WTC11 (cell line): ENCODE data around the gene CNTNAP2.

ENCODE experiments used
- MYBL2 ChIP-seq: sonication (generic); formaldehyde crosslinking; IDR thresholded peaks from 2 replicates; pipeline ENCODE4 v1.8.1; 2023; ENCODE audit warnings: mild to moderate bottlenecking, moderate library complexity, missing genetic modification reagents
- NR3C1 ChIP-seq: sonication (generic); formaldehyde crosslinking; conservative IDR thresholded peaks from 2 replicates; pipeline ENCODE4 v1.8.1; 2023; ENCODE audit warnings: low read depth, mild to moderate bottlenecking, missing genetic modification reagents
- SP1 ChIP-seq: sonication (generic); formaldehyde crosslinking; conservative IDR thresholded peaks from 2 replicates; pipeline ENCODE4 v1.8.1; 2022; ENCODE audit warnings: missing genetic modification reagents
- ZNF232 ChIP-seq: sonication (generic); formaldehyde crosslinking; IDR thresholded peaks from 2 replicates; pipeline ENCODE4 v1.8.0; 2022; ENCODE audit warnings: mild to moderate bottlenecking, missing genetic modification reagents
- TF ChIP-seq, protein P1 (sequence below): fragments of 200-600 bp; IDR thresholded peaks from 2 replicates; pipeline ENCODE4 v1.8.0; 2022; ENCODE audit warnings: antibody characterized with exemption
- TF ChIP-seq, protein P2 (sequence below): sonication (generic); formaldehyde crosslinking; IDR thresholded peaks from 2 replicates; pipeline ENCODE4 v1.8.1; 2023; ENCODE audit warnings: mild to moderate bottlenecking, missing genetic modification reagents, borderline replicate concordance
- TF ChIP-seq, protein P3 (sequence below): sonication (generic); formaldehyde crosslinking; IDR thresholded peaks from 2 replicates; pipeline ENCODE4 v1.8.0; 2022; ENCODE audit warnings: mild to moderate bottlenecking, missing genetic modification reagents
- TF ChIP-seq, protein P4 (sequence below): fragments of 250-450 bp; sonication (Bioruptor Pico); IDR thresholded peaks from 2 replicates; pipeline ENCODE4 v1.9.0; 2021; ENCODE audit warnings: mild to moderate bottlenecking
- TF ChIP-seq, protein P5 (sequence below): sonication (generic); formaldehyde crosslinking; IDR thresholded peaks from 2 replicates; pipeline ENCODE4 v1.8.1; 2022; ENCODE audit warnings: low read depth, mild to moderate bottlenecking, moderate library complexity, missing genetic modification reagents, borderline replicate concordance

DNA sequence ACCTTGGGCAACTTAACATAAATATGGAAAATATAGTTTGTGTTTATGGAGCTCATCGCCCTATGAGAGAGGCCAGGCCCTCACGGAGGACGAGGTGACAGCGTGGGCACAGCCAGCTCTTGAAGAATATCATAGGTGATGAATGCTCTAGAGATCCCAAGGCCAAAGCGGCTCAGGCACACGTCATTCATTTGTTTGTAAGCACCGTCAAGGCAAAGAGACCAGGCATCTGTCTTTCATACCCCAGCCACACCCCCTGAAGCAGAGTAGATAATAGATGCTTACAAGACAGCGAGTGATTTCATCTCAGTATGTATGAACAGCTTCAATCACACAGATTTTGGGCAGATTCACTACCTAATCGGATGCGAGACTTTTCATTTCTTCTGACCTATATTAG is 2231.9 kb downstream of the CNTNAP2 start:
- TF ChIP-seq, protein P1, sequence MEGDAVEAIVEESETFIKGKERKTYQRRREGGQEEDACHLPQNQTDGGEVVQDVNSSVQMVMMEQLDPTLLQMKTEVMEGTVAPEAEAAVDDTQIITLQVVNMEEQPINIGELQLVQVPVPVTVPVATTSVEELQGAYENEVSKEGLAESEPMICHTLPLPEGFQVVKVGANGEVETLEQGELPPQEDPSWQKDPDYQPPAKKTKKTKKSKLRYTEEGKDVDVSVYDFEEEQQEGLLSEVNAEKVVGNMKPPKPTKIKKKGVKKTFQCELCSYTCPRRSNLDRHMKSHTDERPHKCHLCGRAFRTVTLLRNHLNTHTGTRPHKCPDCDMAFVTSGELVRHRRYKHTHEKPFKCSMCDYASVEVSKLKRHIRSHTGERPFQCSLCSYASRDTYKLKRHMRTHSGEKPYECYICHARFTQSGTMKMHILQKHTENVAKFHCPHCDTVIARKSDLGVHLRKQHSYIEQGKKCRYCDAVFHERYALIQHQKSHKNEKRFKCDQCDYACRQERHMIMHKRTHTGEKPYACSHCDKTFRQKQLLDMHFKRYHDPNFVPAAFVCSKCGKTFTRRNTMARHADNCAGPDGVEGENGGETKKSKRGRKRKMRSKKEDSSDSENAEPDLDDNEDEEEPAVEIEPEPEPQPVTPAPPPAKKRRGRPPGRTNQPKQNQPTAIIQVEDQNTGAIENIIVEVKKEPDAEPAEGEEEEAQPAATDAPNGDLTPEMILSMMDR, result no peak
- TF ChIP-seq, protein P2, sequence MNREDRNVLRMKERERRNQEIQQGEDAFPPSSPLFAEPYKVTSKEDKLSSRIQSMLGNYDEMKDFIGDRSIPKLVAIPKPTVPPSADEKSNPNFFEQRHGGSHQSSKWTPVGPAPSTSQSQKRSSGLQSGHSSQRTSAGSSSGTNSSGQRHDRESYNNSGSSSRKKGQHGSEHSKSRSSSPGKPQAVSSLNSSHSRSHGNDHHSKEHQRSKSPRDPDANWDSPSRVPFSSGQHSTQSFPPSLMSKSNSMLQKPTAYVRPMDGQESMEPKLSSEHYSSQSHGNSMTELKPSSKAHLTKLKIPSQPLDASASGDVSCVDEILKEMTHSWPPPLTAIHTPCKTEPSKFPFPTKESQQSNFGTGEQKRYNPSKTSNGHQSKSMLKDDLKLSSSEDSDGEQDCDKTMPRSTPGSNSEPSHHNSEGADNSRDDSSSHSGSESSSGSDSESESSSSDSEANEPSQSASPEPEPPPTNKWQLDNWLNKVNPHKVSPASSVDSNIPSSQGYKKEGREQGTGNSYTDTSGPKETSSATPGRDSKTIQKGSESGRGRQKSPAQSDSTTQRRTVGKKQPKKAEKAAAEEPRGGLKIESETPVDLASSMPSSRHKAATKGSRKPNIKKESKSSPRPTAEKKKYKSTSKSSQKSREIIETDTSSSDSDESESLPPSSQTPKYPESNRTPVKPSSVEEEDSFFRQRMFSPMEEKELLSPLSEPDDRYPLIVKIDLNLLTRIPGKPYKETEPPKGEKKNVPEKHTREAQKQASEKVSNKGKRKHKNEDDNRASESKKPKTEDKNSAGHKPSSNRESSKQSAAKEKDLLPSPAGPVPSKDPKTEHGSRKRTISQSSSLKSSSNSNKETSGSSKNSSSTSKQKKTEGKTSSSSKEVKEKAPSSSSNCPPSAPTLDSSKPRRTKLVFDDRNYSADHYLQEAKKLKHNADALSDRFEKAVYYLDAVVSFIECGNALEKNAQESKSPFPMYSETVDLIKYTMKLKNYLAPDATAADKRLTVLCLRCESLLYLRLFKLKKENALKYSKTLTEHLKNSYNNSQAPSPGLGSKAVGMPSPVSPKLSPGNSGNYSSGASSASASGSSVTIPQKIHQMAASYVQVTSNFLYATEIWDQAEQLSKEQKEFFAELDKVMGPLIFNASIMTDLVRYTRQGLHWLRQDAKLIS (CRISPR knock-in tag), result no peak
- no peak for TF ChIP-seq SP1
- TF ChIP-seq, protein P3, sequence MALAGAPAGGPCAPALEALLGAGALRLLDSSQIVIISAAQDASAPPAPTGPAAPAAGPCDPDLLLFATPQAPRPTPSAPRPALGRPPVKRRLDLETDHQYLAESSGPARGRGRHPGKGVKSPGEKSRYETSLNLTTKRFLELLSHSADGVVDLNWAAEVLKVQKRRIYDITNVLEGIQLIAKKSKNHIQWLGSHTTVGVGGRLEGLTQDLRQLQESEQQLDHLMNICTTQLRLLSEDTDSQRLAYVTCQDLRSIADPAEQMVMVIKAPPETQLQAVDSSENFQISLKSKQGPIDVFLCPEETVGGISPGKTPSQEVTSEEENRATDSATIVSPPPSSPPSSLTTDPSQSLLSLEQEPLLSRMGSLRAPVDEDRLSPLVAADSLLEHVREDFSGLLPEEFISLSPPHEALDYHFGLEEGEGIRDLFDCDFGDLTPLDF, result no peak
- no peak for TF ChIP-seq MYBL2 (CRISPR knock-in tag)
- TF ChIP-seq NR3C1, result no peak
- TF ChIP-seq, protein P4, sequence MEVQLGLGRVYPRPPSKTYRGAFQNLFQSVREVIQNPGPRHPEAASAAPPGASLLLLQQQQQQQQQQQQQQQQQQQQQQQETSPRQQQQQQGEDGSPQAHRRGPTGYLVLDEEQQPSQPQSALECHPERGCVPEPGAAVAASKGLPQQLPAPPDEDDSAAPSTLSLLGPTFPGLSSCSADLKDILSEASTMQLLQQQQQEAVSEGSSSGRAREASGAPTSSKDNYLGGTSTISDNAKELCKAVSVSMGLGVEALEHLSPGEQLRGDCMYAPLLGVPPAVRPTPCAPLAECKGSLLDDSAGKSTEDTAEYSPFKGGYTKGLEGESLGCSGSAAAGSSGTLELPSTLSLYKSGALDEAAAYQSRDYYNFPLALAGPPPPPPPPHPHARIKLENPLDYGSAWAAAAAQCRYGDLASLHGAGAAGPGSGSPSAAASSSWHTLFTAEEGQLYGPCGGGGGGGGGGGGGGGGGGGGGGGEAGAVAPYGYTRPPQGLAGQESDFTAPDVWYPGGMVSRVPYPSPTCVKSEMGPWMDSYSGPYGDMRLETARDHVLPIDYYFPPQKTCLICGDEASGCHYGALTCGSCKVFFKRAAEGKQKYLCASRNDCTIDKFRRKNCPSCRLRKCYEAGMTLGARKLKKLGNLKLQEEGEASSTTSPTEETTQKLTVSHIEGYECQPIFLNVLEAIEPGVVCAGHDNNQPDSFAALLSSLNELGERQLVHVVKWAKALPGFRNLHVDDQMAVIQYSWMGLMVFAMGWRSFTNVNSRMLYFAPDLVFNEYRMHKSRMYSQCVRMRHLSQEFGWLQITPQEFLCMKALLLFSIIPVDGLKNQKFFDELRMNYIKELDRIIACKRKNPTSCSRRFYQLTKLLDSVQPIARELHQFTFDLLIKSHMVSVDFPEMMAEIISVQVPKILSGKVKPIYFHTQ (CRISPR knock-in tag), result no peak
- TF ChIP-seq ZNF232, result no peak
- TF ChIP-seq, protein P5, sequence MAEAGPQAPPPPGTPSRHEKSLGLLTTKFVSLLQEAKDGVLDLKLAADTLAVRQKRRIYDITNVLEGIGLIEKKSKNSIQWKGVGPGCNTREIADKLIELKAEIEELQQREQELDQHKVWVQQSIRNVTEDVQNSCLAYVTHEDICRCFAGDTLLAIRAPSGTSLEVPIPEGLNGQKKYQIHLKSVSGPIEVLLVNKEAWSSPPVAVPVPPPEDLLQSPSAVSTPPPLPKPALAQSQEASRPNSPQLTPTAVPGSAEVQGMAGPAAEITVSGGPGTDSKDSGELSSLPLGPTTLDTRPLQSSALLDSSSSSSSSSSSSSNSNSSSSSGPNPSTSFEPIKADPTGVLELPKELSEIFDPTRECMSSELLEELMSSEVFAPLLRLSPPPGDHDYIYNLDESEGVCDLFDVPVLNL (CRISPR knock-in tag), result no peak
